ENCODE data around the gene POC1B.

DNA sequence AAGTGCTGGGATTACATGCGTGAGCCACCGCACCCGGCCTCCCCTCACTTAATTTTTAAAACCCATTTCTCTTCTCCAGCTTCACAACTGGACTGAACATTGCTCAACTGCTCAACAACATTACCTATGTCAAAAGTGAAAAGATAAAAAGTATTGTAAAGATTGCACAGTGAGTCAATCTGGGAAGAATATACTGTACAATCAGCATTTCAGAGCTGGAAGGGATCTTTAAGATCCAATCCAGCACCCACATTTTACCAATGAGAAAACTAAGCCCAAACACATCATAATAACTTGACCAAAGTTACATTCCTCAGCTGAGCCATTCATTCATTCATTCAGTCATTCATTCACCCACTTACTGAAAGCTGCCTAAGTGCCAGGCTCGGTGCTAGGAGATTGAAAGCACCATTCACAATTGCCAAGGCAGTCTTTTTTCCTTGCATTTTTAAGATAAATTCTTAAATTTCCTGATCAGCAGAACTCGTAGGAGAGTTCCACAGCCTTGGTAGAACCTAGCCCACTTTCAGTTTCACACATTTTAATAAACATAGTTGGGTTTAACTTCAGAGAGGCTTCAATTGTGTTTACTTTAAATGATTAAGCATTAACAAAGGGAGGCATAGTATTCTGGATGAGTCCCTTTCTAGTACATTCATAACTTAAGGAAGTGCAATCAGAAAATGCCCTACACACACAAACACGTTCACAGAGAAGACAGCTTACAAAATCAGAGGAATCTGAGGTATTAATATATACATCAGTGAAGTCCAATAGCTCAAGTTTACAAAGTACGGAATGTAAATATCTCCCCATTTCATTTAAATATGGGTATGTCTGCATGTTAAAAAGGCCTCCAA, 4.3 kb downstream of the POC1B start:
- TF ChIP-seq, protein P1, sequence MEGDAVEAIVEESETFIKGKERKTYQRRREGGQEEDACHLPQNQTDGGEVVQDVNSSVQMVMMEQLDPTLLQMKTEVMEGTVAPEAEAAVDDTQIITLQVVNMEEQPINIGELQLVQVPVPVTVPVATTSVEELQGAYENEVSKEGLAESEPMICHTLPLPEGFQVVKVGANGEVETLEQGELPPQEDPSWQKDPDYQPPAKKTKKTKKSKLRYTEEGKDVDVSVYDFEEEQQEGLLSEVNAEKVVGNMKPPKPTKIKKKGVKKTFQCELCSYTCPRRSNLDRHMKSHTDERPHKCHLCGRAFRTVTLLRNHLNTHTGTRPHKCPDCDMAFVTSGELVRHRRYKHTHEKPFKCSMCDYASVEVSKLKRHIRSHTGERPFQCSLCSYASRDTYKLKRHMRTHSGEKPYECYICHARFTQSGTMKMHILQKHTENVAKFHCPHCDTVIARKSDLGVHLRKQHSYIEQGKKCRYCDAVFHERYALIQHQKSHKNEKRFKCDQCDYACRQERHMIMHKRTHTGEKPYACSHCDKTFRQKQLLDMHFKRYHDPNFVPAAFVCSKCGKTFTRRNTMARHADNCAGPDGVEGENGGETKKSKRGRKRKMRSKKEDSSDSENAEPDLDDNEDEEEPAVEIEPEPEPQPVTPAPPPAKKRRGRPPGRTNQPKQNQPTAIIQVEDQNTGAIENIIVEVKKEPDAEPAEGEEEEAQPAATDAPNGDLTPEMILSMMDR (conservative IDR thresholded peaks at IDR 0.05; ENCODE audit: low read depth, low read length): no peak
- TF ChIP-seq EZH2 (IDR thresholded peaks at IDR 0.05; ENCODE audit: borderline replicate concordance, low read depth, low read length, poor library complexity, severe bottlenecking): no peak

Data from A673 (cell line).